Transverse colon (tissue), 4 donors: ENCODE results near the gene OR52J3. TPM values are rescaled to one million over a fixed set of nuclear protein-coding genes. Genes with fewer than 3 reads are reported as not detected.

Source experiments
- DNase-seq: peaks from one replicate; pipeline ENCODE4 v3.0.0-alpha.2; 2019
- H3K27ac ChIP-seq, 4 donors: fragments of 200-600 bp; sonication (generic); 2 replicates each; pipeline ENCODE4 v1.5.1; 2016 to 2018; ENCODE audit warnings: inconsistent platforms in 4 of 4
- H3K27me3 ChIP-seq: fragments of 200-600 bp; sonication (generic); 2 replicates; pipeline ENCODE4 v1.5.1; 2017; ENCODE audit warnings: inconsistent platforms
- H3K36me3 ChIP-seq, 4 donors: fragments of 200-600 bp; sonication (generic); 2 replicates each; pipeline ENCODE4 v1.5.1; 2017 to 2019; ENCODE audit warnings: inconsistent platforms in 4 of 4
- H3K4me1 ChIP-seq, 4 donors: fragments of 200-600 bp; sonication (generic); 2 replicates each; pipeline ENCODE4 v1.5.1; 2017 to 2020; ENCODE audit warnings: inconsistent platforms in 4 of 4
- H3K4me3 ChIP-seq, 4 donors: fragments of 200-600 bp; sonication (generic); 1 replicate in 1 of 4; 2 replicates in 3 of 4; pipeline versions ENCODE4 v1.5.1 to v1.6.1; 2017 to 2019; ENCODE audit warnings: inconsistent platforms in 4 of 4
- H3K9me3 ChIP-seq, 2 donors: fragments of 200-600 bp; sonication (generic); 2 replicates each; pipeline ENCODE4 v1.5.1; 2017 to 2019; ENCODE audit warnings: inconsistent platforms in 2 of 2
- EP300 ChIP-seq: sonication (generic); formaldehyde crosslinking; IDR thresholded peaks from one replicate; pipeline ENCODE4 v1.6.1; 2017; ENCODE audit warnings: antibody characterized with exemption, low read depth
- POLR2A ChIP-seq: fragments of 450-650 bp; IDR thresholded peaks from one replicate; pipeline ENCODE4 v1.6.1; 2016; ENCODE audit warnings: antibody characterized with exemption, mild to moderate bottlenecking, moderate library complexity
- POLR2AphosphoS5 ChIP-seq, 3 donors: sonication (generic); formaldehyde crosslinking; IDR thresholded peaks; one replicate each; pipeline ENCODE4 v1.6.1; 2016; ENCODE audit warnings: antibody characterized with exemption in 3 of 3
- WGBS, 2 donors: methylation state at CpG; one replicate each; pipeline ENCODE4 v1.1.5; 2018; ENCODE audit warnings: low coverage in 1 of 2; 5-methylcytosine and 5-hydroxymethylcytosine counted together
- in situ Hi-C, 4 donors: fragments of 200-750 bp; cut with MboI; loops; one replicate each; pipeline versions ENCODE4 v1.15.0 to v1.15.1; 2017; ENCODE audit warnings: low sequenced_read_pairs in 3 of 4, low pct_ligation_motif_present in 1 of 4, low pct_unique_long_range_greater_than_20kb in 1 of 4
- intact Hi-C: fragments of 100-400 bp; cut with DNase I; formaldehyde crosslinking; loops from one replicate; pipeline ENCODE4 v1.15.1; 2023; ENCODE audit warnings: low total_unique reads
- total RNA-seq, 4 donors: library from RNA; depleted of rRNA; stranded (reverse); fragments of >200 nt; gene quantifications; one replicate each; pipeline ENCODE4 v1.1.0, GENCODE V29; 2016
- TF ChIP-seq, protein P1 (sequence below), 5 experiments: fragments of 200-600 bp in 3 of 5; fragments of 450-650 bp in 2 of 5; sonication (generic) in 3 of 5; IDR thresholded peaks; 1 replicate in 2 of 5; 2 replicates in 3 of 5; pipeline ENCODE4 v1.5.1; 2016 to 2017; ENCODE audit warnings: antibody characterized with exemption in 5 of 5, inconsistent platforms in 3 of 5, mild to moderate bottlenecking in 2 of 5, moderate library complexity in 1 of 5

Gene OR52J3
- total RNA-seq, 4 donors from 2014 or later = not detected

DNA sequence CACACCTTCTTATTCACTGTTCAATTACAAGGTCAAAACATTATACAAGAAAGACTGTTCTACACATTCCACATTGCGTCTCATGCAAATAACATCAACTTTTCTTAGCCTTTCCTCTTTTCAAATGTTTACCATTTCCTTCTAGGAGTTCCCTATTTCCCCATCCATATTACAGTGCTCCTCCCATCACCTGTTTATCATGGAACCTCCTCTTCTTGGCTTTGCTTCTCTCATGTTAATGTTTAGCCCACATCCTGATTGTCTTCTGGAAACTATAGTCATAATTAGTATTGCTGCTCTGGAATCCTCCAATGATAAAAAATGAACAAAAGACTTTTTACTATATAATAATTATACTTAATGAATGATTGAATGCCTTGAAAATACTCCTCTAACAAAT is 44.3 kb downstream of the OR52J3 start:
- no peaks in the 10 kb centered on the region for H3K27me3 ChIP-seq
- no peaks in the 10 kb centered on the region for H3K9me3 ChIP-seq
- intact Hi-C loops (no loop called here), in situ Hi-C loops (no loop called here)
- WGBS, 2 donors = 37 to 54% methylated on average over 1 of the region's 1 CpG
- TF ChIP-seq, protein P1, sequence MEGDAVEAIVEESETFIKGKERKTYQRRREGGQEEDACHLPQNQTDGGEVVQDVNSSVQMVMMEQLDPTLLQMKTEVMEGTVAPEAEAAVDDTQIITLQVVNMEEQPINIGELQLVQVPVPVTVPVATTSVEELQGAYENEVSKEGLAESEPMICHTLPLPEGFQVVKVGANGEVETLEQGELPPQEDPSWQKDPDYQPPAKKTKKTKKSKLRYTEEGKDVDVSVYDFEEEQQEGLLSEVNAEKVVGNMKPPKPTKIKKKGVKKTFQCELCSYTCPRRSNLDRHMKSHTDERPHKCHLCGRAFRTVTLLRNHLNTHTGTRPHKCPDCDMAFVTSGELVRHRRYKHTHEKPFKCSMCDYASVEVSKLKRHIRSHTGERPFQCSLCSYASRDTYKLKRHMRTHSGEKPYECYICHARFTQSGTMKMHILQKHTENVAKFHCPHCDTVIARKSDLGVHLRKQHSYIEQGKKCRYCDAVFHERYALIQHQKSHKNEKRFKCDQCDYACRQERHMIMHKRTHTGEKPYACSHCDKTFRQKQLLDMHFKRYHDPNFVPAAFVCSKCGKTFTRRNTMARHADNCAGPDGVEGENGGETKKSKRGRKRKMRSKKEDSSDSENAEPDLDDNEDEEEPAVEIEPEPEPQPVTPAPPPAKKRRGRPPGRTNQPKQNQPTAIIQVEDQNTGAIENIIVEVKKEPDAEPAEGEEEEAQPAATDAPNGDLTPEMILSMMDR (IDR thresholded peaks at IDR 0.05) = no peak
- no peak for TF ChIP-seq POLR2AphosphoS5 (IDR thresholded peaks at IDR 0.05)
- TF ChIP-seq POLR2A = no peak
- TF ChIP-seq EP300 = no peak
- H3K4me3 ChIP-seq = no peak overlapping the region
- H3K36me3 ChIP-seq = no peaks in the 10 kb centered on the region
- H3K27ac ChIP-seq = no peak overlapping the region
- H3K4me1 ChIP-seq = no peaks in the 10 kb centered on the region
- no peak for DNase-seq

DNA sequence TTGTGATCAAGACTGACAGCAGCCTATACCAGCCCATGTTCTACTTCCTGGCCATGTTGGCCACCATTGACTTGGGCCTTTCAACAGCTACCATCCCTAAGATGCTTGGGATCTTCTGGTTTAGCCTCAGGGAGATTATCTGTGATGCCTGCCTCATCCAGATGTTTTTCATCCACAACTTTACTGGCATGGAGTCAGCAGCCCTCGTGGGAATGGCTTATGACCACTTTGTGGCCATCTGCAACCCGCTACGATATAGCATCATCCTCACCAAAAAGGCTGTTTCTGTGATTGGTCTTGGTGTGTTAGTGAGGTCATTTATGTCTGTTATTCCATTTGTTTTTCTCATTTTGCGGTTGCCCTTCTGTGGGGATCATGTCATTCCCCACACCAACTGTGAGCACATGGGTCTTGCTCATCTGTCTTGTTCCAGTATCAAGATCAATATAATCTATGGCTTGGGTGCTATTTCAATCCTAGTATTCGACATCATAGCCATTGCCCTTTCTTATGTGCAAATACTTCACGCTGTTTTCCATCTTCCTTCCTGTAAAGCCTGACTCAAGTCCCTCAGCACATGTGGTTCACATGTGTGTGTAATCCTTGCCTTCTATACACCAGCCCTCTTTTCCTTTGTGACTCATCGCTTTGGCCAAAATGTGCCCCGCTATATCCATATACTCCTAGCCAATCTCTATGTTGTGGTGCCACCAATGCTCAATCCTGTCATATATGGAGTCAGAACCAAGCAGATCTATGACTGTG is 46.7 kb downstream of the OR52J3 start:
- H3K4me3 ChIP-seq = no peak overlapping the region
- H3K27ac ChIP-seq = no peak overlapping the region
- no peaks in the 10 kb centered on the region for H3K9me3 ChIP-seq
- no peaks in the 10 kb centered on the region for H3K27me3 ChIP-seq
- DNase-seq = no peak
- no peaks in the 10 kb centered on the region for H3K4me1 ChIP-seq
- in situ Hi-C loops = no loop called here
- WGBS, 2 donors = 82 to 83% methylated on average over 6 to 8 of the region's 8 CpGs
- H3K36me3 ChIP-seq = no peaks in the 10 kb centered on the region
- intact Hi-C loops = no loop called here
- TF ChIP-seq POLR2AphosphoS5 (IDR thresholded peaks at IDR 0.05) (no peak), POLR2A (no peak), EP300 (no peak)
- TF ChIP-seq, protein P1 (IDR thresholded peaks at IDR 0.05) = no peak

DNA sequence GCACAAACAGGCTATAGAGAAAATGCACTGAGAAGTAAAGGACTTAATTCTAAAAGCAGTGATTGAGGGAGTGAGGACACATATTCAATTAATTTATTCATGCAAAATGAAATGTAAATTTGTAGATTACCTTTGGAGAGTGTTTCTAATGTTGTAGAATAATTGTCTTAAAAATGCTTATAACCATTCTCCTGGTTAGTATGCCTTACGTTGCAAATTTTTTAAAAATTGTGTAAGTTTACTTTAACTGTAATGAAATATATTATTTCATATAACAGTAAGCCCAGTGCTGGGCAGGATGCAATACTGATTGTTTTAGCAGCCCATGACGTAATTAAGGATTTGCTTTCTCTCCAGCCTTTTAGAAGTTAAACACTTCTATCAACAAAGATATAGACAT is 49.7 kb downstream of the OR52J3 start:
- Histone ChIP-seq H3K4me1 (no peaks in the 10 kb centered on the region), H3K36me3 (no peaks in the 10 kb centered on the region), H3K9me3 (no peaks in the 10 kb centered on the region), H3K27ac (no peak overlapping the region), H3K27me3 (no peaks in the 10 kb centered on the region), H3K4me3 (no peak overlapping the region)
- in situ Hi-C loops = no loop called here
- DNase-seq = no peak
- TF ChIP-seq POLR2A = no peak
- TF ChIP-seq EP300 = no peak
- no peak for TF ChIP-seq POLR2AphosphoS5 (IDR thresholded peaks at IDR 0.05)
- TF ChIP-seq, protein P1 (IDR thresholded peaks at IDR 0.05) = no peak
- intact Hi-C loops = no loop called here
- WGBS, 2 donors = 69 to 80% methylated on average over 2 of the region's 2 CpGs

Other genes with a start within 250 kb of the OR52J3 start
- gene OR52R1, start 242.1 kb upstream of the OR52J3 start, total RNA-seq = not detected
- not detected for gene OR51F2, start 225.2 kb upstream of the OR52J3 start, total RNA-seq
- gene OR51S1, start 197.3 kb upstream of the OR52J3 start, total RNA-seq = not detected
- not detected for gene OR51T1, start 164.6 kb upstream of the OR52J3 start, total RNA-seq
- not detected for gene OR51A7, start 142.7 kb upstream of the OR52J3 start, total RNA-seq
- gene OR51G2, start 127.2 kb upstream of the OR52J3 start, total RNA-seq = not detected
- gene OR51G1, start 122.2 kb upstream of the OR52J3 start, total RNA-seq = not detected
- not detected for gene OR51A4, start 98.9 kb upstream of the OR52J3 start, total RNA-seq
- not detected for gene OR51A2, start 90.8 kb upstream of the OR52J3 start, total RNA-seq
- not detected for gene OR51L1, start 51.7 kb upstream of the OR52J3 start, total RNA-seq
- gene OR52E2, start 13.1 kb downstream of the OR52J3 start, total RNA-seq = not detected
- not detected for gene OR52E1, start 23.0 kb downstream of the OR52J3 start, total RNA-seq
- not detected for gene OR52A5, start 91.8 kb downstream of the OR52J3 start, total RNA-seq
- not detected for gene OR52A1, start 108.2 kb downstream of the OR52J3 start, total RNA-seq
- not detected for gene OR51V1, start 154.2 kb downstream of the OR52J3 start, total RNA-seq
- 1 to 10 TPM in 2 of 4 donors, not detected in 2; 1.1 to 2.0 TPM for gene HBB, start 180.5 kb downstream of the OR52J3 start, total RNA-seq
- gene HBD, start 188.0 kb downstream of the OR52J3 start, total RNA-seq = not detected
- not detected for gene HBG1, start 203.3 kb downstream of the OR52J3 start, total RNA-seq
- gene HBG2, start 208.3 kb downstream of the OR52J3 start, total RNA-seq = not detected
- gene HBE1, start 223.4 kb downstream of the OR52J3 start, total RNA-seq = not detected